ENCODE measurements around the gene TCEAL3.
"Not testable (repeated sequence)": the region's sequence is repeated elsewhere in the genome, so short reads cannot be mapped to it uniquely, and the experiment has no call there.

TCEAL3 gene, protein sequence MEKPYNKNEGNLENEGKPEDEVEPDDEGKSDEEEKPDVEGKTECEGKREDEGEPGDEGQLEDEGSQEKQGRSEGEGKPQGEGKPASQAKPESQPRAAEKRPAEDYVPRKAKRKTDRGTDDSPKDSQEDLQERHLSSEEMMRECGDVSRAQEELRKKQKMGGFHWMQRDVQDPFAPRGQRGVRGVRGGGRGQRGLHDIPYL

DNA sequence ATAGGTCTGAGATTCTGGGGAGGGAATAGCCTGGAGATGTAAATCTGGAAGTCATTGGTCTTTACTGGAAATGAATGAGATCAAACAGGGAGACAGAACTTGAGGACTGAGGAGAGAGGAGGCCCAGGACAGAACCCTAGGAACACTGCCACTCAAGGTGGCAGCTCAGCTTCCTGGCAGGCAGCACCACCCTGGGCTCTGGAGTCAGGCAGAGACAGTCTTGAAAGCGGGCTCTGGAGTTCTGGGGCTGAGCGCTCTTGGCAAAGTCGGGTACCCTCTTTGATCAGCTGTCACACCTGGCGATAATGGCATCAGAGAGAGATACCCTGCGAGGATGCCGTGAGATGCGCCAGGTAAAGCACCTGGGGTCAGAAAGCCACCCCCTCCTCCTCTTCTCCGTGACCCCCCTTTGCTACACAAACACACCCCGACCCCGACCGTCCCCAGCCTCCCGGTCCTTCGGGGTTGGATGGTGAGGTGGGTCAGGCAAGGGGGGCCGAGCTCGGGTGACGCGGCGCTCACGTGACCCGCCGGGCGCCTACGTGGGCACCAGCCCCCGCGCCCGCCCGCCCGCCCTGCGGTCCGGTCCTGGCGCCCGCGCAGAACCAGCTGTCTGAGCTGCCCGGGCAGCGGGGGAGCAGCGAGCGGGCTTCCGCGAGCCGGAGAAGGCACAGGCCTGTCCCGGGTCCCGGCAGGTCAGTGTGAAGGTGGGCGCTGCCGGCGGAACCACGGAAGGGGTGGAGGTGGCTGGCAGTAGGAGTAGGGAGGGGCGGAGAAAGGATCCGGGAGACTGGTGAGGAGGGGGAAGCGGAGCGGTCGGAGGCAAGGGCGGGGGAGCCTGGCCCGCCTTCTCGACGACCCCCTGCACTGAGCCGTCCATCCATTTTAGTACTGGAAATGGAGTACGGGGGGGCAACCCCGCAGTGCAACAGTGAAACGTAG, at the start of gene TCEAL3:
Gene TCEAL3 (plus strand): TSS at position 600 of the 942 bp plus-strand sequence. CDS start 1,102 bp downstream, outside the sequence.
- DNase-seq (ENCODE audit: low spot score) = peak; percentile 22

DNA sequence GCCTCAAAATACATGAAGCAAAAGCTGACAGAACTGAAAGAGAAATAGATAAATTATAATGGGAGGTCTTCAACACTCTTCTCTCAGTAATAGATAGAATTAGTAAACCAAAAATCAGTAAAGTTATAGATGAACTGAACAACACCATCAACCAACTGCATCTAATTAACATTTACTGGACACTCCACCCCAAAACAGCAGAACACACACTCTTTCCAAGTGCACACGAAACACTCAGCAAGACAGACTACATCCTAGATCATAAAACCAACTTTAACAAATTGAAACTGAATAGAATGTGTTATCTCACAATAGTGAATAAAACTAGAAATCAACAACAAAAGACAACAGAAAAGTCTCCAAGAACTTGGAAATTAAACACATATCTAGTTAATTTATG, 47.5 kb upstream of the TCEAL3 start:
- DNase-seq (ENCODE audit: low spot score) = no peak

DNA sequence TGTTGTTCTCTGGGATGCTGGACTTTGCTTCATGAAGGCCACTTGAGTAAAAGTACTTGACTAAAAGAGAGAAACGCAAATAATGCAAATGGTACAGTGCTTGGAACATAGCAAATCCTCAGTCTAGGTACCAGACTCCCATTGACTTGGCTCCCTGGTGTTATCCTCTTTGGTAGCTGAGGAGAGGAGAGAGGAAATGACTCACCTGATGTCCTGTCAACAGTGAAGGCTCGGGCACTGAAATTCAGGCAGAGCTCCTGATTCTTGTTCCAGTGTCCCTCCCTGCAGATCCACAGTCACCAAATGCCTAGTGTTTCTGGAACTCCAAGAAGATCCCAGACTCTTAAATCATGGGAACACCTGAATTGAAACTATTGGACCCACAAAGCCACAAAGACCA, 45.0 kb upstream of the TCEAL3 start:
- no peak for DNase-seq (ENCODE audit: low spot score)

DNA sequence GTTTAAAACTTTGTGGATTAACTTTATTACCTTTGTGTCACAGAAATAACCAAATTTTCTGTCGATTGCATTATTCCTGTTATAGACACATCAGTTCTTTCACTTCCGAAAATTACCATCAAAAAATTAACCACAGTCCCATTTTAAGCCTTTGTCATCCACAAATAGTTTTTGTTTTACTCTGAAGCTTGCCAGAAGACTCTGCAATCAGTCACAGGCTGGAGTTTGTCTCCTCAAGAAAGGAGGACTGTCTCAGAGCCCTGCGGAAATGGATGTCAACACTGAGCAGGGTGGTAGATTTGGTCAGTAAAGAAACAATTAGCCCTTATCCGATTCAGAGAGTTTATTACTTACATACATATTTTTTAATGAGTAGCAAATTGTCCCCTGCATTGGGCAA, 42.6 kb upstream of the TCEAL3 start:
- no peak for DNase-seq (ENCODE audit: low spot score)

DNA sequence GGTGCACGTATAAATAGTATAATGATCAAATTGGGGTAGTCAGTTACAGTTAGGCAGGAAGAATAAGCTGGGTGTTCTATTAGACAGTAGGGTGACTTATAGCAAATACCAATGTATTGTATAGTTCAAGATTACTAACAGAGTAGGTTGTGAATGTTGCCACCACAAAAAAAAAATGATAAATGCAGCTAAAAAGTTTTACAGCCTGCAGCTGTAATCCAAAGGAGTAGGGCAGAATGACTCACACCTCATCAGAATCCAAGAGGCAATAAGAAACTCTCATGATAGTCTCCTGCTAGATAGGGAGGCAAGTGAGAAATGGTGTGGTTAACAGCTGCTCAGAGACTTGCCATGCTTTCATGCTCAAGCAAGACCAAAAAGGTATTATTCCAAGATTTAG, 42.0 kb upstream of the TCEAL3 start:
- DNase-seq (ENCODE audit: low spot score) = no peak

DNA sequence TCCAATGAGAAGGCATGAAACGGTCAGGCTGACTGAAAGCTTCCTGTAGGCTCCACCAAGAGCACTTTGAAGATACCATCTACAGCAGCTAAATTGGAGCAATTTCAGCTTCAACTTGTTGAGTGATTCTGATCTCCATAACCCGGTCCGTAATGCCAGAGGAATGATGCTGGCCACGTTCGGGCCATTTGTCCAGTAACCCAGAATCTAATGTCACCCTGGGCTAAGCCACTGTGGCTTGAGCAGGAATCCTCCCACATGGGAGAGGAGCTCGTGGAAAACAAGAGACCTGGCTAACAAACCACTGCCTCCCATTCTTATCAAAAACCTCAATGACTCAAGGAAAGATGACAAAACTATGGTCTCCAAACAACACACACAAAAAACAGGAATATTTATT, 36.6 kb upstream of the TCEAL3 start:
- DNase-seq (ENCODE audit: low spot score) = no peak

DNA sequence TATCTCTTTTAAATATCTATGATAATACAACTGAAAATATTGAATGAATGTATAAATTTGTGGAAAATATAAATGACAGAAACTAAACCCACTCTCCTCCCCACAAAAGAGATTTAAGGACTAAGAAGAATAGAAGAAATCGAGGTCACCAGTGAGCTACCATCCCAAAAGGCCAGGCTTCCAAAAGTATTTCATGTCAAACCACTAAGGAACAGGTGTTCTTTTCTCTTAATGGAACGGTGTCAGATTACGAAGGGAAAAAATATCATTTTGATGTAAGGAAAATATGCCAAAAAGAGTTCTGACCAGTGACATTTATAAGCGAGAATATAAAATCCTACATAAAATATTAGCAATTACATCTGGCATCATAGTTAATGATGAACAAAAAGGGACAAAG, 36.0 kb upstream of the TCEAL3 start:
- no peak for DNase-seq (ENCODE audit: low spot score)

DNA sequence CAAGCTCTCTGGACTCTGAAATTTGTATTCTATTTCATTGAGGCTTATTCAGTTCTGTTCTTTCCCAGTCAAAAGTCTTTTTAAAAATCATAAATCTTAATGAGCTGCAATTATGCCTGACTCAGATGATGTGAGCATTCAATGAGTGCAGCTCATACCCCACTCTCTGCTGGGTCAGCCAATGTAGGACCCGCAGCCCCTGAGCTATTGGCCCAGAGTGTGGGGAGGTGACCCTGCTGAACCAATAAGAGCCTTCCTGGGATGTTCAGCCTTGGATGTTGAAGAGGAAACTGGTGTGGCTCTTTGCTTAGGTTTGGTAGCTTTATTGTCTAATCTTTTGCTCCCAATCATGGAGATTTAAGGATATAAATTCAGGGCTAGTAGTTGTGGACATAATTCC, 34.6 kb upstream of the TCEAL3 start:
- no peak for DNase-seq (ENCODE audit: low spot score)

DNA sequence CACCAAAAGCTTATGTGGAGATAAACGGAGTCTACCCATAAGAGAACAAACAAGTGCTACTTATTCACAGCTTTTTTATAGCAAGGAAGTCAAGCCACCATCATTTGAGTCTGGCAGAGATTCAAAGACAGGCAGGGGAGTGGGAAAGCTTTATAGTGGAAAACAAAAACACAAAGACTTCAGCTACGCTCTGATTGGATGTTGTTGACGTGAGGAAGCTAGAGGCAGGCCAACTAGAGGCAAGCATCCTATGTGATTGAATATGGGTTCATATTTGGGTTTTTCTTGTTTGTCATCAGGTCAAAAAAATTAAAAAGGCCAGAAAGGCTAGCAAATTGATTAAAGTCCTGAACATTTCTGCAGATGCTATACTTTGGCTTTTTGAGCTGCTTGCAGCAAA, 23.2 kb upstream of the TCEAL3 start:
- DNase-seq (ENCODE audit: low spot score) = no peak

DNA sequence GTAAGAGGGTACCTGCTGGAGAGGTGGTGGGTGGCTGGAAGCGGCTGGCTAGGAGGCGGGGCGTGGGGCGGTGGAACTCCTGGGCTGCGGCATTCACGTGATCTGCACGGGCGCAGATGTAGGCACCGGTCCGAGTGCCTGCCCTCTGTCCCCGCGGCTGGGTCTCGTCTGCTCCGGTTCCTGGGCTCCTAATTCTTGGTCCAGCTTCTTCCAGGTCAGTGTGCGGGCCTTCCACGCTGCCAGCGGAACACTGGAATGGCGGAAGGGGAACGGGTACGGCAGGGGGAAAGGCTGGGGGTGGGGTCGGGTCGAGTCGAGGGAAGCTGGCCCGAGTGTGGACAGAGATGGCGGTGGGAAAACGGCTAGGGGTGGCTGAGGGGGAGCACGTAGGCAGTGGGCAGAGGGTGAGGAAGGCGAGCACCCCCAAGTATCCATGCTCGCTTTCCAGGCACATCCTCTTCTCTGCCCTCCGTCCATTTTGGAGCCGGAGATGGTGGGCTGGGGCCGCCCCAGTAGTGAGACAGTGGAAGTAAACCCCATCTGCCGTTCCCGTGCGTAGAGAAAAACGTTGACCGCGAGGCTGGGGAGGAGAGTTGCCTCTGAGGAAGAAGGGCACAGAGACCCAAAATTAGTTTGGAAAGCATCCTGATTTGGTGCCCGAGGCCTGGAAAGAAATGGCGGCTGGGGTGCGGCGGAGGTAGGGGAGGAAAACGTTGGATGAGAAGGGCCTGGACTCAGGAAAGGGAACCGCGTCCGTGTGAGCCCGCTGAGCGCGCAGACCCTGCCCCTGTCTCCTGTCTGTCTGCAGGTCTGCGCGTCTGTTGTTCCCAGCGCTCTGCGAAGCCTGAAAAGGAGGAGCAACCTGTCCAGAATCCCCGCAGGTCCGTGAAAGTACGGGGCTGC, 22.1 kb upstream of the TCEAL3 start, which contains the start of gene TCEAL4:
Gene TCEAL4 (plus strand): TSS at position 105 of the 903 bp plus-strand sequence. CDS start 1,161 bp downstream, outside the sequence.
- peak; percentile 23 for DNase-seq (ENCODE audit: low spot score)

DNA sequence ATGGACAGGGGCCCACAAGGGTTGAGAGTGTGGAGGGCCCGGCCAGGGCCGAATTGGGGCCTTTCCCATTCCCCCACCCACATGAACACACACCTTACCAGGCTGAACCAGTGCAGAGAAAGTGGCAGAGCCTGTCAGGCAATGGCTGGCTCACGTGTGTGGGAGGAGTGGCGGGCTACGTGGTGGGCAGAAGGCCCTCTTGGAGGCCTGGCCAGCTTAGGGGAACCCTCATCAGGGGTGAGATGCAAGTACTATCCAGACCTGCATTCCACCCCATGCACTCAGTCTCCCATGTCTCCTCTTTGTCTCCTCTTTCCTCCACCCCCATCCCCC, 21.5 kb upstream of the TCEAL3 start:
- no peak for DNase-seq (ENCODE audit: low spot score)

DNA sequence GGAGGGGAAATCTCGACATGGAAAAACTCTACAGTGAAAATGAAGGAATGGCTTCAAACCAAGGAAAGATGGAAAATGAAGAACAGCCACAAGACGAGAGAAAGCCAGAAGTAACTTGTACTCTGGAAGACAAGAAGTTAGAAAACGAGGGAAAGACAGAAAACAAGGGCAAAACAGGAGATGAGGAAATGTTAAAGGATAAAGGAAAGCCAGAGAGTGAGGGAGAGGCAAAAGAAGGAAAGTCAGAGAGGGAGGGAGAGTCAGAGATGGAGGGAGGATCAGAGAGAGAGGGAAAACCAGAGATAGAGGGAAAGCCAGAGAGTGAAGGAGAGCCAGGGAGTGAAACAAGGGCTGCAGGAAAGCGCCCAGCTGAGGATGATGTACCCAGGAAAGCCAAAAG, 21.1 kb upstream of the TCEAL3 start:
- no peak for DNase-seq (ENCODE audit: low spot score)

DNA sequence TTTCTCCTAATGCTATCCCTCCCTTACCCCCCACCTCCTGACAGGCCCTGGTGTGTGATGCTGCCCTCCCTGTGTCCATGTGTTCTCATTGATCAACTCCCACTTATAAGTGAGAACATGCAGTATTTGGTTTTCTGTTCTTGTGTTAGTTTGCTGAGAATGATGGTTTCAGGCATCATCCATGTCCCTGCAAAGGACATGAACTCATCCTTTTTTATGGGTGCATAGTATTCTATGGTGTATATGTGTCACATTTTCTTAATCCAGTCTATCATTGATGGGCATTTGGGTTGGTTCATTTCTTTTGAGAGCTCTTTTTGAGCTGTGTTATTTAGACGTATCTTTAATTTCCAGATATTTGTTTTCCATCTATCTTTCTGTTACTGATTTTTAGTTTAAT, 15.5 kb upstream of the TCEAL3 start:
- DNase-seq (ENCODE audit: low spot score) = not testable (repeated sequence)

DNA sequence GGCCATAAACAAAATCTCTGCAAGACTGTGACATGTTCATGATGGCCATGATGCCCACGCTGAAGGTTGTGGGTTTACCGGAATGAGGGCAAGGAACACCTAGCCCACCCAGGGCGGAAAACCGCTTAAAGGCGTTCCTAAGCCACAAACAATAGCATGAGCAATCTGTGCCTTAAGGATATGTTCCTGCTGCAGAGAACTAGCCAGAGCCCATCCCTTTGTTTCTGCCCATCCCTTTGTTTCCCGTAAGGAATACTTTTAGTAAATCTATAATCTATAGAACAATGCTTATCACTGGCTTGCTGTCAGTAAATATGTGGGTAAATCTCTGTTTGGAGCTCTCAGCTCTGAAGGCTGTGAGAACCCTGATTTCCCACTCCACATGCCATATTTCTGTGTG, 12.6 kb upstream of the TCEAL3 start:
- DNase-seq (ENCODE audit: low spot score) = not testable (repeated sequence)

DNA sequence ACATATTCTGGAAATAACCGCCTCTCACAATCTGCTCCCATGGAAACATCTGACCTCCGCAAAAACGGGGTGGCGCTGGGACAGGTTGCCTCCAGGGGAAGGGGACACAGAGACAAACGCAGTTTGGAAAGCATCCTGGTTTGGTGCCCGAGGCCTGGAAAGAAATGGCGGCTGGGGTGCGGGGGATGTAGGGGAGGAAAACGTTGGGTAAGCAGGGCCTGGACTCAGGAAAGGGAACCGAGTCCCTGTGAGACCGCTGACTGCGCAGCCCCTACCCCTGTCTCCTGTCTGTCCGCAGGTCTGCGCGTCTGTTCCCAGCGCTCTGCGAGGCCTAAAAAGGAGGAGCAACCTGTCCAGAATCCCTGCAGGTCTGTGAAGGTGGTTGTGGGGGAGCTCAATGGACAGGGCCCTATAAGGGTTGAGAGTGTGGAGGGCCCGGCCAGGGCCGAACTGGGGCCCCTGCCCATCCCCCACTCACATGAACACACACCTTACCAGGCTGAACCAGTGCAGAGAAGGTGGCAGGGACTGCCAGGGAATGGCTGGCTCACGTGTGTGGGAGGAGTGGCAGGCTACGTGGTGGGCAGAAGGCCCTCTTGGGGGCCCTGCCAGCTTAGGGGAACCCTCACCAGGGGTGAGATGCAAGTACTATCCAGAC, 672 bp downstream of the TCEAL3 start:
- DNase-seq (ENCODE audit: low spot score) = no peak

DNA sequence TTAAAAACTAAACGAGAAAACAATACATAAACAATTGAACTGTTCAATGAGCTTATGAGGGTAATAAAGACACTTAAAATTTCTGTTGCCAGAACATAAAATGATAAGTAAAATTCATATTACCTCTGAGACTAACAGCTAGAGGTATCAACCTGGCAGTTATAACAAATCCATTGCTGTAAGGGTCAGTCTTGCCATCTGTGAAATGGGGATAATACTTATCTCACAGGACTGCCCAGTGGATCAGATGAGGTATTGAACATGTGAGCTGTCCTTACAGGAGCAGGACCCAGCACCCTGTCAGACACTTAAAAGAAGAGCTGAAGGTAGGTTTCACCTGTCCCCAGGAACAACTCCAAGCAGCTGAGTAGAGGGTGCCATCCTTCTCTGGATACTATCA, 2.5 kb downstream of the TCEAL3 start:
- no peak for DNase-seq (ENCODE audit: low spot score)

DNA sequence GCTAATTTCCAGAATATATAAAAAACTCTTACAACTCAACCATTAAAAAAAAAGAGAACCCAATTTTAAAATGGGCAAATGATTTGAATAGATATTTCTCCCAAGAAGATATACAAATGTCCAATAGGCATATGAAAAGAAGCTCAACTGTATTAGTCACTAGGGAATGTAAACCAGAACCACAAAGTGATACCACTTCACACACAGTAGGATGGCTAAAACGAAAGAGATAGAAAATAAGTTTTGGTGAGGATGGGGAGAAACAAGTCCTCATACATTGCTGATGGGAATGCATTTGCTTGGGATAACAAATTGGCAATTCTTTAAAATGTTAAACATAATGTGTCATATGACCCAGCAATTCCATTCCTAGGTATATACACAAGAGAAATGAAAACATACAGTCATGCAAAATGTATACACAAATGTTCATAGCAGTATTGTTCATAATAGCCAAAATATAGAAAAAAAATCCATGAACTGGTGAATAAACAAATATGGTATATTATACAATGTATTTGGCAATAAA, 5.7 kb downstream of the TCEAL3 start:
- DNase-seq (ENCODE audit: low spot score) = no peak

DNA sequence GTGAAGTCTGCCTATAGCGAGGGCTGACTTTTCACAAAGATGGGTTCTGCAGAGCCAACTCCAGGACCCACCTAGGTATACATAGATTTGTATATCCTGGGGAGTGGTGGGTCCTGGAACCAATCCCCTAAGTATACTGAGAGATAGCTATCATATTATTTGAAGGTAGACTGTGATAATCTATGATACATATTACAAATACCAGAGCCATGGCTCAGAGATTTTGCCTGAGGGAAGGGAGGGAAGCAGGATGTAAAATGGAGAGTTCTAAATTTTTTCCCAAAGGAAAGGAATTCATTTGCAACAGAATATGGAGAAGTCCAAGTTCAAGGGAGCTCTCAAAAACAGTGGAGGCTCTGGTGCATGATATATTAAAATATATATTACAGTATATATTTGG, 7.2 kb downstream of the TCEAL3 start:
- DNase-seq (ENCODE audit: low spot score) = no peak

DNA sequence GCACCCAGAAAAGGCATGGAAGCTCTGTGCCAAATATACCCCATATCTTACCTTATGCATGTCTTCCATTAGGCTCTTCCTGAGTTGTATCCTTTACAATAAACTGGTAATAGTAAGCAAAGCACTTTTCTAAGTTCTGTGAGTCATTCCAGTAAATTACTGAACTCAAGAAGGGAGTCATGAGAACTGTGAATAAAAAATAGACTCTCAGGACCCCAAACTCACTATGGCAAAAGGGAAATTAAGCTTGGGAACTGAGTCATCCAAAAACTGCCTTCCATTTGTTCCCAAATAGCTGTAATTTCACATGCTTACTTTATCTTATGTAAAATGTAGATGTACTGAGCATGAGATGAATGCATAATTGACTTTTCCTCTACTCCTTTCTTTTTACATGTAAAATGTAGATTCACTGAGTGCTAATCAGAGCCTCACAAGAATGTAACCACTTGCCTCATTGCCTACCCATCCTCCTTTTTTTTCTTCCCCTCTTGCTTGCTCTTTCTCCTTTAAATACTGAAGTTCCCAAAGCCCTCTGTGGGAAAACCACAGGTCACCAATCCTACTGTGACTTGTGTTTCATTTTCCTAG, 8.1 kb downstream of the TCEAL3 start:
- no peak for DNase-seq (ENCODE audit: low spot score)

DNA sequence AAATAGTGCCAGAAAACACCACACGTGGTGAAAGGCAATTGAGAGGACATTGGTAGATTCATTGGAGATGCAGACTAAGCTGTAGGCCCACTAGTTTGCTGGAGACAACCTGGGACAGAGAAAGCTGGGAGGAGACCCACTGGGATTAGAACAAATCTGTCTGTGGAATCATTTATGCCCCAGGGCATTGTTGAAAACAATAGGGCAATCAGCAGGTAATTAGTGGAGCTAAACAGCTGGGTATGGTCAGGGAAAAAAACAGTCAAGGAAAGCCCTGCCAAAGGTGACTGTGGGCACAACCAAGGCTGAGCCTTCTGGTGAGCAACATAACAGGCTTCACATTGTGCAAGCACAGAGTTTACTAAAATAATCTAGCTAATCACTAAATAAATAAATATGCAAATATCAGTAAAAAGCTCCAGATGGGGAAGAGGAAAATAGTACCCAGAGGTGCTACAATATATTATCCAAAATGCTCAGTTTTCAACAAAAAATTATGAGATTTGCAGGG, 9.0 kb downstream of the TCEAL3 start:
- DNase-seq (ENCODE audit: low spot score) = no peak

DNA sequence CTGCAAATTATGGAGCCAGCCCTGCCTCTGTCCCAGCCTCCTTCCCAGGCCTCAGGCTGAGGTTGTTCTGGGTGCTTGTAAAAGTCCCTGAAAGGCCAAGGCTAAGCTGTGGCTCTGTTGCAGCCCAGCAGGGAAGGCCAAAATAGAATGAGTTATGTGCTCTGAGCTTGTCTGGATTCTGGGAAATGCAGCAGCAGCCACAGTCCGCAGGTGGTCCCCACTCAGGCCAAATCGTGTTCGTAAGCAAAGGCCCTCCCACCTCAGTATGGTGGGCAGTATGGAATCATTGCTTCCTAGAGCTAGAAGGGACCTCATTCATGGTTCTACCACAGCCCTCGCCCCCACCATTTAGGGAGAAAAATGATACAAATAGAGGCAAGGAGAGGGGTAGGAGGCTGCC, 16.3 kb downstream of the TCEAL3 start:
- DNase-seq (ENCODE audit: low spot score) = no peak

All from CD4-positive, alpha-beta T cell treated with Interleukin-6 at 100 ng/mL for 8 hours (primary cell).